Effector memory CD4-positive, alpha-beta T cell (primary cell): ENCODE data around the gene TMEM244.
"Not testable (repeated sequence)": the region's sequence is repeated elsewhere in the genome, so short reads cannot be mapped to it uniquely, and the experiment has no call there.

Source experiments
- DNase-seq, 3 donors: peaks; one replicate each; pipeline ENCODE4 v3.0.0-alpha.2; 2020
- H3K27ac ChIP-seq: 2 replicates; pipeline ENCODE4 v1.7.0; 2013; ENCODE audit warnings: mild to moderate bottlenecking, low read length, moderate library complexity; ENCODE audit not compliant: insufficient read depth, poor library complexity, severe bottlenecking
- H3K27me3 ChIP-seq: replicated peaks from 2 replicates; pipeline ENCODE4 v1.7.0; 2013; ENCODE audit warnings: mild to moderate bottlenecking, low read length; ENCODE audit not compliant: insufficient read depth, control insufficient read depth, poor library complexity, severe bottlenecking
- H3K36me3 ChIP-seq: 2 replicates; pipeline ENCODE4 v1.7.0; 2013; ENCODE audit warnings: mild to moderate bottlenecking, low read length, moderate library complexity; ENCODE audit not compliant: control insufficient read depth, insufficient read depth
- H3K4me1 ChIP-seq: 2 replicates; pipeline ENCODE4 v1.7.0; 2013; ENCODE audit warnings: low read length, mild to moderate bottlenecking; ENCODE audit not compliant: control insufficient read depth, insufficient read depth, poor library complexity, severe bottlenecking
- H3K4me3 ChIP-seq: 2 replicates; pipeline ENCODE4 v1.7.0; 2013; ENCODE audit warnings: low read length, low read depth, mild to moderate bottlenecking; ENCODE audit not compliant: insufficient read depth, poor library complexity, severe bottlenecking
- H3K9me3 ChIP-seq: 2 replicates; pipeline ENCODE4 v1.7.0; 2013; ENCODE audit warnings: mild to moderate bottlenecking, low read length, moderate library complexity; ENCODE audit not compliant: control insufficient read depth

Gene TMEM244

GRCh38 chr6:129849456-129849855 is 11.7 kb downstream of the TMEM244 start:
- H3K4me3 ChIP-seq, result no peak overlapping the region
- no peaks in the 10 kb centered on the region for H3K4me1 ChIP-seq
- no peaks in the 10 kb centered on the region for H3K36me3 ChIP-seq
- H3K27me3 ChIP-seq, result no peaks in the 10 kb centered on the region
- DNase-seq, result no peak
- no peaks in the 10 kb centered on the region for H3K9me3 ChIP-seq
- H3K27ac ChIP-seq, result no peak overlapping the region

GRCh38 chr6:129846761-129847160 is 14.4 kb downstream of the TMEM244 start:
- Histone ChIP-seq H3K9me3 (no peaks in the 10 kb centered on the region), H3K27me3 (no peaks in the 10 kb centered on the region), H3K4me1 (no peaks in the 10 kb centered on the region), H3K4me3 (no peak overlapping the region), H3K36me3 (no peaks in the 10 kb centered on the region), H3K27ac (no peak overlapping the region)
- DNase-seq, result no peak

GRCh38 chr6:129845696-129846095 is 15.4 kb downstream of the TMEM244 start:
- DNase-seq, result no peak
- Histone ChIP-seq H3K4me3 (no peak overlapping the region), H3K36me3 (no peaks in the 10 kb centered on the region), H3K27me3 (no peaks in the 10 kb centered on the region), H3K4me1 (no peaks in the 10 kb centered on the region), H3K27ac (no peak overlapping the region), H3K9me3 (no peaks in the 10 kb centered on the region)

- DNase-seq, result no peak
- H3K4me3 ChIP-seq, result no peak overlapping the region
Observed at GRCh38 chr6:129844118-129844891, 16.8 kb downstream of the TMEM244 start.

GRCh38 chr6:129843573-129843972 is 17.5 kb downstream of the TMEM244 start:
- Histone ChIP-seq H3K36me3 (no peaks in the 10 kb centered on the region), H3K9me3 (no peaks in the 10 kb centered on the region), H3K27ac (no peak overlapping the region), H3K4me1 (no peaks in the 10 kb centered on the region), H3K4me3 (no peak overlapping the region), H3K27me3 (no peaks in the 10 kb centered on the region)
- no peak for DNase-seq

More at GRCh38 chr6:129844118-129844891, 16.8 kb downstream of the TMEM244 start:
- Histone ChIP-seq H3K36me3 (no peaks in the 10 kb centered on the region), H3K4me1 (no peaks in the 10 kb centered on the region), H3K9me3 (no peaks in the 10 kb centered on the region), H3K27me3 (no peaks in the 10 kb centered on the region), H3K27ac (no peak overlapping the region)

GRCh38 chr6:129842881-129843409 is 18.2 kb downstream of the TMEM244 start:
- H3K27me3 ChIP-seq, result no peaks in the 10 kb centered on the region
- H3K27ac ChIP-seq, result no peak overlapping the region
- no peaks in the 10 kb centered on the region for H3K36me3 ChIP-seq
- H3K9me3 ChIP-seq, result no peaks in the 10 kb centered on the region
- no peak overlapping the region for H3K4me3 ChIP-seq
- no peak for DNase-seq
- H3K4me1 ChIP-seq, result no peaks in the 10 kb centered on the region

- Histone ChIP-seq H3K9me3 (no peaks in the 10 kb centered on the region), H3K4me3 (no peak overlapping the region), H3K27ac (no peak overlapping the region), H3K27me3 (no peaks in the 10 kb centered on the region), H3K36me3 (no peaks in the 10 kb centered on the region), H3K4me1 (no peaks in the 10 kb centered on the region)
- DNase-seq, result no peak
Observed at GRCh38 chr6:129842137-129842536, 19.0 kb downstream of the TMEM244 start.

GRCh38 chr6:129839562-129839961 is 21.6 kb downstream of the TMEM244 start:
- not testable (repeated sequence) for H3K4me3 ChIP-seq, H3K27me3 ChIP-seq, H3K27ac ChIP-seq, DNase-seq, H3K4me1 ChIP-seq, H3K9me3 ChIP-seq, H3K36me3 ChIP-seq

- Histone ChIP-seq H3K27me3 (no peaks in the 10 kb centered on the region), H3K27ac (no peak overlapping the region), H3K4me1 (no peaks in the 10 kb centered on the region), H3K4me3 (no peak overlapping the region), H3K9me3 (no peaks in the 10 kb centered on the region), H3K36me3 (no peaks in the 10 kb centered on the region)
- no peak for DNase-seq
Observed at GRCh38 chr6:129835691-129836090, 25.4 kb downstream of the TMEM244 start.

- Histone ChIP-seq H3K9me3 (no peaks in the 10 kb centered on the region), H3K4me3 (no peak overlapping the region), H3K27ac (no peak overlapping the region), H3K27me3 (no peaks in the 10 kb centered on the region), H3K36me3 (no peaks in the 10 kb centered on the region), H3K4me1 (no peaks in the 10 kb centered on the region)
- DNase-seq, result no peak
Observed at GRCh38 chr6:129832299-129832698, 28.8 kb downstream of the TMEM244 start.
